ENCODE results near the gene PPIE. TPM values are rescaled to one million over a fixed set of nuclear protein-coding genes. Genes with fewer than 3 reads are reported as not detected.
"Not testable (repeated sequence)": the region's sequence is repeated elsewhere in the genome, so short reads cannot be mapped to it uniquely, and the experiment has no call there.

The PPIE gene
- total and polyA plus RNA-seq, 2 of the 8 experiments (the other 6 are each of a cell fraction or from before 2014, with no cell fraction given) = 38.9 to 56.1 TPM

DNA sequence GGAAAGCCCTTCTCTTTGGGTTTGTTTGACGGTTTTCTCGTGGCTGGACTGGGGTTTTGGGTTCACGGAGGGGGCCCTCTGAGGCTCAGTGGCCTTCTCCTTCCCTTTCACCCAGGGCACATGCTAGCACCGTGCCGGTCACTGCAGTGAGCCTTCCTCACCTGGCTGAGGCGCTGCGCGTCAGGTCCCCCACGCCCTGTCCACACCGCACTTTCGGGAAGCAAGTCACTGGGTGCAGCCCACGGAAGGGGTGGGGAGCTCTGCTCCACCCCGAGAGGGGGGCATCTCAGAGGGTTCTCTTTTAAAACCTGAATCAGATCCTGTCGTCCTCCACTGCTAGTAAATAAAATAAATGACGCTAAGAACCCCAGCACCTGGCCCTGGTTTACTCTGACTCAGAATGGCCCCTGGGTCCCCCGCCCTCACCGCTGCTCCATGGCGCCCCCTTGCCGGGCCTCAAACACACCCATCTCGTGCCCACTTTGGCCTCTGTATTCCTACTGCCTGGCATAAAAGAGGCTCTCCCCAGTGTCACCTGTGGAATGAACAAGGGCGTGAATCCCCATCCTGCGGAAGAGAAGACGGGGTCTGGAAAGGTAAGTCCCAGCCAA lies 34.8 kb downstream of the PPIE start:
- H2AFZ ChIP-seq (ENCODE audit: low read length); H3K4me2 ChIP-seq (ENCODE audit: insufficient read depth in 1 of 2, low read depth in 2 of 2, low read length in 2 of 2); H4K8ac ChIP-seq (ENCODE audit: extremely low read depth, insufficient read depth, low read length); H2BK12ac ChIP-seq (ENCODE audit: low read depth, low read length); H4K91ac ChIP-seq (replicated peaks; ENCODE audit: insufficient read length, low read length); H3K9ac ChIP-seq (replicated peaks in 1 of 4; ENCODE audit: extremely low read depth in 1 of 4, low read depth in 3 of 4, low read length in 3 of 4); H4K5ac ChIP-seq (ENCODE audit: insufficient read length, low read depth, low read length); H2BK120ac ChIP-seq (replicated peaks; ENCODE audit: low read depth, low read length); H3K18ac ChIP-seq (ENCODE audit: extremely low read depth, low read length); H3K4me3 ChIP-seq (ENCODE audit: extremely low read depth in 1 of 4, insufficient read depth in 2 of 4, low read depth in 3 of 4, low read length in 4 of 4); H3K4me1 ChIP-seq (replicated peaks in 1 of 4; ENCODE audit: control insufficient read depth in 3 of 4, insufficient read depth in 4 of 4, low read length in 3 of 4); H3K9me3 ChIP-seq (ENCODE audit: insufficient read depth in 2 of 2, low read depth in 1 of 2, low read length in 1 of 2); DNase-seq (ENCODE audit: low read depth in 1 of 2, low spot score in 2 of 2); H2BK15ac ChIP-seq (ENCODE audit: low read length); H3K79me1 ChIP-seq (ENCODE audit: low read depth, low read length); H3K36me3 ChIP-seq (ENCODE audit: control insufficient read depth in 2 of 4, insufficient read depth in 4 of 4, low read length in 3 of 4); H2BK5ac ChIP-seq (ENCODE audit: low read depth, low read length); H4K20me1 ChIP-seq (replicated peaks in 1 of 2; ENCODE audit: control insufficient read depth in 1 of 2, insufficient read depth in 2 of 2, low read length in 2 of 2); H3K27ac ChIP-seq (ENCODE audit: low read depth, low read length); H3K79me2 ChIP-seq (ENCODE audit: control insufficient read depth in 1 of 2, insufficient read depth in 2 of 2, low read length in 2 of 2); H3K23ac ChIP-seq (ENCODE audit: insufficient read length); H3K4ac ChIP-seq (replicated peaks; ENCODE audit: insufficient read length, low read depth, low read length); POLR2A ChIA-PET (ENCODE audit: partially characterized antibody); H2AK5ac ChIP-seq (ENCODE audit: low read depth, low read length); H3K14ac ChIP-seq (ENCODE audit: insufficient read length); H3K23me2 ChIP-seq (ENCODE audit: low read depth, low read length); CTCF ChIA-PET (ENCODE audit: partially characterized antibody); H3K56ac ChIP-seq (replicated peaks; ENCODE audit: insufficient read length, low read depth, low read length); H2BK20ac ChIP-seq (ENCODE audit: low read length): not testable (repeated sequence)
- WGBS, 2 experiments (ENCODE audit: extremely low coverage in 1 of 2, insufficient coverage in 1 of 2, insufficient read length in 1 of 2, insufficient replicate concordance in 2 of 2, low coverage in 1 of 2, low lambda C conversion rate in 2 of 2, missing lambda C conversion rate in 1 of 2) = no CpG with 5 or more reads among the region's 23 CpGs
- H3K27me3 ChIP-seq (replicated peaks in 1 of 4; ENCODE audit: control insufficient read depth in 3 of 4, extremely low read depth in 1 of 4, insufficient read depth in 3 of 4, low read length in 3 of 4) = peaks cover 1 to 14% (median 9%) of the 10 kb centered on the region in 4 experiments; a peak in 6 of 7 replicates
- peak; percentile 92 for FAIRE-seq

DNA sequence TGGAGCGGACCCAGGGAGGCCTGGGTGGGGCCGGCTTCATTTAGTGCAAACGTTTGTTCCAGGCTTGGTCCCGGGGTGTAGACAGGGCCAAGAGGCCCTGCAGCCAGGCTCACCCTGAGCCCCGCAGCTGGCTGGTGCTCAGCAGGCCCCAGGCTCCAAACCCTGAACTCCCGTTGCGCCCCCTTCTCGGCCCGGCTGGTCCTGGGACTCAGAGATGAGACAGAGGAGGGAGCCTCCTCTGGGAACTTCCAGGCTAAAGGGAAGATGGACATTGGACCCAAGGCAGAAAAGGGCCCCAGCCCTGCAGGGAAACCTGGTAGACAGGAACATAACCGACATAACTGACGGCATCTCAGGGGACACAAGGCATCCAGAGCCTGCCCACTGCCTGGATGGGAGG lies 36.5 kb downstream of the PPIE start:
- H3K4me1 ChIP-seq (replicated peaks in 1 of 4; ENCODE audit: control insufficient read depth in 3 of 4, insufficient read depth in 4 of 4, low read length in 3 of 4); H2BK20ac ChIP-seq (ENCODE audit: low read length); H3K79me1 ChIP-seq (ENCODE audit: low read depth, low read length); H4K5ac ChIP-seq (ENCODE audit: insufficient read length, low read depth, low read length); H4K20me1 ChIP-seq (replicated peaks in 1 of 2; ENCODE audit: control insufficient read depth in 1 of 2, insufficient read depth in 2 of 2, low read length in 2 of 2); FAIRE-seq; H2BK15ac ChIP-seq (ENCODE audit: low read length); H3K18ac ChIP-seq (ENCODE audit: extremely low read depth, low read length); H3K14ac ChIP-seq (ENCODE audit: insufficient read length); H2AK5ac ChIP-seq (ENCODE audit: low read depth, low read length); H3K4me3 ChIP-seq (ENCODE audit: extremely low read depth in 1 of 4, insufficient read depth in 2 of 4, low read depth in 3 of 4, low read length in 4 of 4); DNase-seq (ENCODE audit: low read depth in 1 of 2, low spot score in 2 of 2); H2AFZ ChIP-seq (ENCODE audit: low read length); H2BK120ac ChIP-seq (replicated peaks; ENCODE audit: low read depth, low read length); H2BK5ac ChIP-seq (ENCODE audit: low read depth, low read length); H3K4ac ChIP-seq (replicated peaks; ENCODE audit: insufficient read length, low read depth, low read length); H3K4me2 ChIP-seq (ENCODE audit: insufficient read depth in 1 of 2, low read depth in 2 of 2, low read length in 2 of 2); H4K8ac ChIP-seq (ENCODE audit: extremely low read depth, insufficient read depth, low read length); POLR2A ChIA-PET (ENCODE audit: partially characterized antibody); H4K91ac ChIP-seq (replicated peaks; ENCODE audit: insufficient read length, low read length); H3K36me3 ChIP-seq (ENCODE audit: control insufficient read depth in 2 of 4, insufficient read depth in 4 of 4, low read length in 3 of 4); H3K9ac ChIP-seq (replicated peaks in 1 of 4; ENCODE audit: extremely low read depth in 1 of 4, low read depth in 3 of 4, low read length in 3 of 4); H3K27ac ChIP-seq (ENCODE audit: low read depth, low read length); H2BK12ac ChIP-seq (ENCODE audit: low read depth, low read length); H3K23me2 ChIP-seq (ENCODE audit: low read depth, low read length); H3K56ac ChIP-seq (replicated peaks; ENCODE audit: insufficient read length, low read depth, low read length); H3K79me2 ChIP-seq (ENCODE audit: control insufficient read depth in 1 of 2, insufficient read depth in 2 of 2, low read length in 2 of 2); H3K9me3 ChIP-seq (ENCODE audit: insufficient read depth in 2 of 2, low read depth in 1 of 2, low read length in 1 of 2); H3K23ac ChIP-seq (ENCODE audit: insufficient read length): not testable (repeated sequence)
- peaks cover 1 to 12% (median 8%) of the 10 kb centered on the region in 4 experiments; a peak in 6 of 7 replicates for H3K27me3 ChIP-seq (replicated peaks in 1 of 4; ENCODE audit: control insufficient read depth in 3 of 4, extremely low read depth in 1 of 4, insufficient read depth in 3 of 4, low read length in 3 of 4)
- CTCF ChIA-PET (ENCODE audit: partially characterized antibody) = interaction anchor here (0.6 kb wide), 1 partner anchor 230 kb away, joined by 3 read pairs; no protein-coding TSS in a partner anchor
- 96% methylated on average over 7 of the region's 11 CpGs; no CpG with 5 or more reads in 1 of the 2 experiments for WGBS, 2 experiments (ENCODE audit: extremely low coverage in 1 of 2, insufficient coverage in 1 of 2, insufficient read length in 1 of 2, insufficient replicate concordance in 2 of 2, low coverage in 1 of 2, low lambda C conversion rate in 2 of 2, missing lambda C conversion rate in 1 of 2)
